SK-N-SH (cell line): Measurements from ENCODE around the gene MAX. TPM values are rescaled to one million over a fixed set of nuclear protein-coding genes. Genes with fewer than 3 reads are reported as not detected.

Source experiments
- CTCF ChIA-PET: fragments of 300-600, 350-600 bp; formaldehyde crosslinking; extraction: SDS; loops from one replicate; lab custom pipeline; 2021; lab: Yijun Ruan, JAX
- POLR2A ChIA-PET: fragments of 350-600 bp; sonication (Branson Sonifier 250); formaldehyde crosslinking; extraction: SDS; loops from one replicate; lab custom pipeline; 2020; ENCODE audit warnings: antibody characterized with exemption, inconsistent platforms; lab: Yijun Ruan, JAX
- DNase-seq: peaks from one replicate; pipeline ENCODE4 v3.0.0; 2012
- H2AFZ ChIP-seq: fragments of 200-600 bp; sonication (generic); 2 replicates; pipeline ENCODE4 v1.8.1; 2016; ENCODE audit warnings: antibody characterized with exemption, mild to moderate bottlenecking, low read depth
- H3F3A ChIP-seq: fragments of 200-600 bp; sonication (generic); replicated peaks from 2 replicates; pipeline ENCODE3; 2016; ENCODE audit warnings: antibody characterized with exemption, mild to moderate bottlenecking; ENCODE audit not compliant: insufficient read depth
- H3K27ac ChIP-seq, 2 experiments: fragments of 200-500 bp in 1 of 2; fragments of 200-600 bp in 1 of 2; sonication (Bioruptor generic) in 1 of 2; sonication (generic), shearing (Covaris generic) in 1 of 2; 2 replicates each; pipeline versions ENCODE4 v1.5.1 to v1.6.1; 2014 to 2016; ENCODE audit warnings: low read depth in 2 of 2, inconsistent platforms in 1 of 2, low read length in 1 of 2, mild to moderate bottlenecking in 1 of 2, mixed read lengths in 1 of 2
- H3K27me3 ChIP-seq: fragments of 200-600 bp; sonication (generic), shearing (Covaris generic); 2 replicates; pipeline ENCODE4 v1.6.1; 2016; ENCODE audit warnings: mixed run types; ENCODE audit not compliant: insufficient read depth
- H3K36me3 ChIP-seq, 2 experiments: fragments of 200-500 bp in 1 of 2; fragments of 200-600 bp in 1 of 2; sonication (Bioruptor generic) in 1 of 2; sonication (generic) in 1 of 2; replicated peaks in 1 of 2; 2 replicates each; pipeline versions ENCODE3 to v1.5.1; 2014 to 2016; ENCODE audit warnings: low read length in 1 of 2, mild to moderate bottlenecking in 1 of 2; ENCODE audit not compliant: insufficient read depth in 2 of 2, control insufficient read depth in 1 of 2
- H3K4me1 ChIP-seq, 2 experiments: fragments of 200-500 bp in 1 of 2; fragments of 200-600 bp in 1 of 2; sonication (Bioruptor generic) in 1 of 2; sonication (generic), shearing (Covaris generic) in 1 of 2; 2 replicates each; pipeline versions ENCODE4 v1.5.1 to v1.6.1; 2014 to 2016; ENCODE audit warnings: low read depth in 1 of 2, low read length in 1 of 2, mixed run types in 1 of 2; ENCODE audit not compliant: insufficient read depth in 2 of 2, control insufficient read depth in 1 of 2
- H3K4me2 ChIP-seq: fragments of 200-600 bp; sonication (generic), shearing (Covaris generic); 2 replicates; pipeline ENCODE4 v1.6.1; 2017; ENCODE audit warnings: mixed run types
- H3K4me3 ChIP-seq, 2 experiments: fragments of 200-500 bp in 1 of 2; fragments of 200-600 bp in 1 of 2; sonication (Bioruptor generic) in 1 of 2; sonication (generic), shearing (Covaris generic) in 1 of 2; 2 replicates each; pipeline versions ENCODE4 v1.5.1 to v1.8.1; 2014 to 2016; ENCODE audit warnings: low read depth in 2 of 2, inconsistent platforms in 1 of 2, low read length in 1 of 2, mild to moderate bottlenecking in 1 of 2, mixed read lengths in 1 of 2, moderate library complexity in 1 of 2
- H3K79me2 ChIP-seq: fragments of 200-600 bp; sonication (generic); 2 replicates; pipeline ENCODE4 v1.8.1; 2017; ENCODE audit warnings: mild to moderate bottlenecking; ENCODE audit not compliant: insufficient read depth
- H3K9ac ChIP-seq: fragments of 200-600 bp; sonication (generic); 2 replicates; pipeline ENCODE4 v1.6.1; 2017; ENCODE audit warnings: mixed run types
- H3K9me2 ChIP-seq: fragments of 200-600 bp; sonication (generic); 2 replicates; pipeline ENCODE4 v1.6.1; 2017; ENCODE audit warnings: mixed run types
- H3K9me3 ChIP-seq: fragments of 200-600 bp; sonication (generic); 2 replicates; pipeline ENCODE4 v1.6.1; 2017; ENCODE audit warnings: mixed run types, mild to moderate bottlenecking, moderate library complexity
- H4K20me1 ChIP-seq: fragments of 200-600 bp; sonication (generic); 2 replicates; pipeline ENCODE4 v1.6.1; 2017; ENCODE audit warnings: mild to moderate bottlenecking, mixed run types; ENCODE audit not compliant: insufficient read depth
- CHD2 ChIP-seq: fragments of 150-350 bp; IDR thresholded peaks from 2 replicates; pipeline ENCODE4 v1.6.1; 2018; ENCODE audit warnings: low read length; ENCODE audit not compliant: partially characterized antibody
- EZH2phosphoT487 ChIP-seq: fragments of 200-600 bp; sonication (generic); IDR thresholded peaks from 2 replicates; pipeline ENCODE4 v1.6.1; 2017; ENCODE audit warnings: low read depth, mixed run types, mild to moderate bottlenecking, antibody characterized with exemption, moderate library complexity, borderline replicate concordance
- FOSL2 ChIP-seq: IDR thresholded peaks from 2 replicates; pipeline ENCODE4 v1.4.0; 2012; ENCODE audit warnings: low read depth, mild to moderate bottlenecking, moderate library complexity, borderline replicate concordance
- GABPA ChIP-seq: IDR thresholded peaks from 2 replicates; pipeline ENCODE4 v1.4.0; 2012; ENCODE audit warnings: low read depth, mild to moderate bottlenecking
- GATA2 ChIP-seq: sonication (generic); formaldehyde crosslinking; IDR thresholded peaks from 2 replicates; pipeline ENCODE4 v1.5.0; 2020; ENCODE audit warnings: mild to moderate bottlenecking, missing genetic modification reagents
- JUND ChIP-seq: IDR thresholded peaks from 2 replicates; pipeline ENCODE4 v1.4.0; 2012
- MXI1 ChIP-seq: IDR thresholded peaks from 2 replicates; pipeline ENCODE4 v1.6.1; 2012; ENCODE audit warnings: mild to moderate bottlenecking, low read depth, low read length, improper control_type of control experiment
- NFIC ChIP-seq: IDR thresholded peaks from 2 replicates; pipeline ENCODE4 v1.4.0; 2012; ENCODE audit warnings: borderline replicate concordance
- POLR2AphosphoS5 ChIP-seq: IDR thresholded peaks from 2 replicates; pipeline ENCODE4 v1.6.1; 2012; ENCODE audit warnings: low read depth, low read length
- RAD21 ChIP-seq: IDR thresholded peaks from 2 replicates; pipeline ENCODE4 v1.6.1; 2012; ENCODE audit warnings: mild to moderate bottlenecking, low read length
- REST ChIP-seq: IDR thresholded peaks from 2 replicates; pipeline ENCODE4 v1.6.1; 2012; ENCODE audit warnings: mild to moderate bottlenecking, low read depth, low read length, moderate library complexity
- SIN3A ChIP-seq: IDR thresholded peaks from 2 replicates; pipeline ENCODE4 v1.6.1; 2012; ENCODE audit warnings: low read depth, mild to moderate bottlenecking, low read length, moderate library complexity, borderline replicate concordance
- USF2 ChIP-seq: fragments of 150-350 bp; IDR thresholded peaks from 2 replicates; pipeline ENCODE4 v1.6.1; 2017; ENCODE audit warnings: antibody characterized with exemption, low read length, low read depth, borderline replicate concordance
- WGBS: methylation state at CpG from one replicate; pipeline ENCODE4 v1.1.6; 2017; ENCODE audit warnings: low lambda C conversion rate; 5-methylcytosine and 5-hydroxymethylcytosine counted together
- polyA plus RNA-seq, 3 experiments: library from polyadenylated mRNA; depleted of rRNA; stranded (reverse); fragments of >200 nt; gene quantifications; 2 replicates each; pipeline ENCODE4 v1.2.3, GENCODE V29; 2012

MAX gene
- polyA plus RNA-seq, 1 of the 3 experiments (the other 2 are of a cell fraction), result 103 TPM

- Histone ChIP-seq H3K9me2 (no peaks in the 10 kb centered on the region), H3K9ac (no peak overlapping the region), H4K20me1 (no peaks in the 10 kb centered on the region), H3K4me3 (no peak overlapping the region), H3K4me1 (no peaks in the 10 kb centered on the region), H3K4me2 (no peak overlapping the region), H2AFZ (no peak overlapping the region), H3K27me3 (no peaks in the 10 kb centered on the region), H3K27ac (no peak overlapping the region), H3K36me3 (peaks cover 17 to 31% of the 10 kb centered on the region in 2 experiments), H3K9me3 (no peaks in the 10 kb centered on the region), H3F3A (peaks cover 5% of the 10 kb centered on the region), H3K79me2 (no peaks in the 10 kb centered on the region)
- DNase-seq, result no peak
- ChIA-PET CTCF (no interaction called here), POLR2A (no interaction called here)
- WGBS, result 95% methylated on average over 4 of the region's 4 CpGs
- TF ChIP-seq FOSL2 (no peak), GABPA (no peak), JUND (no peak), REST (no peak)
These were observed 56.6 kb downstream of the MAX start for GRCh38 chr14:65045709-65046108.

DNA sequence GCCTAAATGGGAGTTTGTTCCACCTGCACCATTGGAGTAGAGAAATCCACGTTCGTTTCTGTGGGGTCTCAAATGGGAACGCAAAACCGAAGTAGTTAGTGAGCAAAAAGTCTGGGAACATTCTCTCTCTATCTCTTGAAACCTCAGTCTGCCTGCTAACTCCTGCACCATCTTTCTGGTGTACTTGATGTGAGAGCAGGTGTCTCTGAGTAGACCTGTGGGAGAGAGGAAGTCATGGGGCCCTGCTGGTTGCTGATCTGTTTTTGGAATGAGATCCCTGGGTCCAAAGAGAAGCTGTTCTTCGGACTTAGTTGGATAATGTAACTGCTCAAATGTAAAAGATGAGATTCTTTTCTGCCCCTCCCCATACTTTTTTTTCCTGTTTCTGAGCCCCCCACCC, 57.3 kb downstream of the MAX start:
- 96% methylated on average over 5 of the region's 5 CpGs for WGBS
- Histone ChIP-seq H3K9me2 (no peaks in the 10 kb centered on the region), H2AFZ (no peak overlapping the region), H3K4me3 (no peak overlapping the region), H3K79me2 (no peaks in the 10 kb centered on the region), H4K20me1 (no peaks in the 10 kb centered on the region), H3K27ac (no peak overlapping the region), H3F3A (peaks cover 5% of the 10 kb centered on the region), H3K9ac (no peak overlapping the region), H3K4me1 (no peaks in the 10 kb centered on the region), H3K9me3 (no peaks in the 10 kb centered on the region), H3K27me3 (no peaks in the 10 kb centered on the region), H3K4me2 (no peak overlapping the region), H3K36me3 (peaks cover 21 to 34% of the 10 kb centered on the region in 2 experiments)
- TF ChIP-seq JUND, result no peak
- DNase-seq, result no peak
- ChIA-PET CTCF (no interaction called here), POLR2A (no interaction called here)

DNA sequence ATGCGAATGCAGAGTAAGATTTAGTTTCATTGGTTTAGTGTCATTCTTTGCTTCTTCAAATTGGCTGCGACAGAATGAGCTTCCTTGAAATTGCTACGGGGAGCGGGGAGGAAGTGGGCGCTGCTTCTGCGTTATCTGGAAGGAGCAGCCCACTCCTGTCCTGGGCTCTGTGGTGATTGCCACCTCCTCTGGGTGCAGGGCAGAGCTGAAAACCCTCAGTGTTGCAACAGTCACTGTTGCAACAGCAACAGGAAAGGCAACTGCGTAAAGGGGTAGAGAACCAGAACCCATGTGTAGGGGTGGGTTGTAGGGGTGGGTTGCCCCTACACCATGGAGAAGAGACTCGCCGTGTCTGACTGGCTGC, 57.7 kb downstream of the MAX start:
- DNase-seq, result no peak

More for the DNA sequence above, 57.7 kb downstream of the MAX start:
- TF ChIP-seq MXI1, result no peak
- no peak for TF ChIP-seq NFIC
- no peak for TF ChIP-seq RAD21
- no peak for TF ChIP-seq USF2
- no peak for TF ChIP-seq POLR2AphosphoS5
- TF ChIP-seq SIN3A, result no peak
- TF ChIP-seq EZH2phosphoT487, result no peak
- TF ChIP-seq GATA2 (CRISPR knock-in tag), result no peak
- no peak for TF ChIP-seq CHD2
- no peaks in the 10 kb centered on the region for H3K27me3 ChIP-seq
- H3K9me2 ChIP-seq, result no peaks in the 10 kb centered on the region
- no peak overlapping the region for H3K27ac ChIP-seq
- no peak overlapping the region for H3K4me2 ChIP-seq
- H2AFZ ChIP-seq, result no peak overlapping the region
- no peaks in the 10 kb centered on the region for H3K9me3 ChIP-seq
- no peaks in the 10 kb centered on the region for H3K4me1 ChIP-seq
- CTCF ChIA-PET, result no interaction called here
- H3K4me3 ChIP-seq, result no peak overlapping the region
- POLR2A ChIA-PET, result no interaction called here
- H3K9ac ChIP-seq, result no peak overlapping the region
- H3K36me3 ChIP-seq, result peaks cover 21 to 34% of the 10 kb centered on the region in 2 experiments
- WGBS, result 93% methylated on average over 9 of the region's 9 CpGs
- H3K79me2 ChIP-seq, result no peaks in the 10 kb centered on the region
- H4K20me1 ChIP-seq, result no peaks in the 10 kb centered on the region
- H3F3A ChIP-seq, result peaks cover 5% of the 10 kb centered on the region
